ENCODE data around the gene ADCY9. TPM values are rescaled to one million over a fixed set of nuclear protein-coding genes. Genes with fewer than 3 reads are reported as not detected.
A peak's percentile ranks its signal among the peaks of the same experiment; 100 is the strongest.

The ADCY9 gene
- total RNA-seq, 1 experiment from 2014 or later, result 7.0 TPM

DNA sequence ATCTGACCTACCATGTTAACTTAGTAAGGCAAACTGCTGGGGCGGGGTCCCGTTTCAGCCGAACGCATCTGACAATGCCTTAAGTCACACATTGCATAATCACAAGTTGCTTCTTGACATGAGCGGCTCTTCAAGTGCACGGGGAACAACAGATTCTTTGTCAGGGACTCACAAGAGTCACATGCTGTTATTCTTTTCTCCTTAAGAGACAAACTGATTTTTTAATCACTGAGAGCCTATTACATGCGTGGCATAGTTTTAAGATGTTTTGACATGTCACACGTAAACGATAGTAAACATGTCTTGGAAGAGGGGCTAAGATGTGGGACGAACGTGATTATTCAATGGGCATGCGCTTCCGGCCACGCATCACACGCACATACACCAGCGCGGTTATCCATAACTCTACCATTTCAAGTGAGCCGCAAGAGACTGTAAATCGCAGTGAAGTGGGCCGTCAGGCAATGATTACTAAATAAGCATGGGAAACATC lies 63.4 kb downstream of the ADCY9 start:
- TF ChIP-seq CTCF (conservative IDR thresholded peaks at IDR 0.05; ENCODE audit: low read depth, low read length) (no peak), EZH2 (IDR thresholded peaks at IDR 0.05; ENCODE audit: borderline replicate concordance, low read depth, low read length, poor library complexity, severe bottlenecking) (no peak)
- no peaks in the 10 kb centered on the region for H3K27me3 ChIP-seq (replicated peaks; ENCODE audit: insufficient read depth, low read depth, low read length, poor library complexity)
- intact Hi-C loops (cut with micrococcal nuclease; ENCODE audit: unreplicated experiment), result no loop called here
- CTCF ChIA-PET, result no interaction called here
- H3K9me3 ChIP-seq (ENCODE audit: low read depth, low read length, poor library complexity, severe bottlenecking), result no peaks in the 10 kb centered on the region
- peak overlapping the region; percentile 27 for H3K4me3 ChIP-seq (ENCODE audit: low read depth, low read length, poor library complexity, severe bottlenecking)
- POLR2A ChIA-PET (ENCODE audit: low non-redundant PET), result no interaction called here
- no TSS peak for BruUV-seq (replicated peaks)
- no peaks in the 10 kb centered on the region for H3K36me3 ChIP-seq (ENCODE audit: insufficient read depth, low read length, poor library complexity, severe bottlenecking)
- peaks cover 26% of the 10 kb centered on the region for H3K4me1 ChIP-seq (ENCODE audit: insufficient read depth, low read length, poor library complexity, severe bottlenecking)
- peak overlapping the region; percentile 73 for H3K27ac ChIP-seq (ENCODE audit: low read depth, low read length, poor library complexity, severe bottlenecking)
- peak; percentile 47 for DNase-seq (ENCODE audit: low spot score)

- peak overlapping the region; percentile 73 for H3K27ac ChIP-seq (ENCODE audit: low read depth, low read length, poor library complexity, severe bottlenecking)
These were observed 64.1 kb downstream of the ADCY9 start for GRCh38 chr16:4052096-4052495.

GRCh38 chr16:4051591-4051990 lies 64.7 kb downstream of the ADCY9 start:
- no TSS peak for BruUV-seq (replicated peaks)
- Histone ChIP-seq H3K27ac (ENCODE audit: low read depth, low read length, poor library complexity, severe bottlenecking) (no peak overlapping the region), H3K4me3 (ENCODE audit: low read depth, low read length, poor library complexity, severe bottlenecking) (no peak overlapping the region), H3K27me3 (replicated peaks; ENCODE audit: insufficient read depth, low read depth, low read length, poor library complexity) (no peaks in the 10 kb centered on the region), H3K36me3 (ENCODE audit: insufficient read depth, low read length, poor library complexity, severe bottlenecking) (no peaks in the 10 kb centered on the region), H3K9me3 (ENCODE audit: low read depth, low read length, poor library complexity, severe bottlenecking) (no peaks in the 10 kb centered on the region), H3K4me1 (ENCODE audit: insufficient read depth, low read length, poor library complexity, severe bottlenecking) (peaks cover 26% of the 10 kb centered on the region)
- POLR2A ChIA-PET (ENCODE audit: low non-redundant PET), result no interaction called here
- DNase-seq (ENCODE audit: low spot score), result no peak
- TF ChIP-seq EZH2 (IDR thresholded peaks at IDR 0.05; ENCODE audit: borderline replicate concordance, low read depth, low read length, poor library complexity, severe bottlenecking) (no peak), CTCF (conservative IDR thresholded peaks at IDR 0.05; ENCODE audit: low read depth, low read length) (no peak)
- CTCF ChIA-PET, result no interaction called here
- intact Hi-C loops (cut with micrococcal nuclease; ENCODE audit: unreplicated experiment), result no loop called here

More at GRCh38 chr16:4052096-4052495, 64.1 kb downstream of the ADCY9 start:
- no peak for TF ChIP-seq CTCF (conservative IDR thresholded peaks at IDR 0.05; ENCODE audit: low read depth, low read length)
- no peak for TF ChIP-seq EZH2 (IDR thresholded peaks at IDR 0.05; ENCODE audit: borderline replicate concordance, low read depth, low read length, poor library complexity, severe bottlenecking)
- Histone ChIP-seq H3K36me3 (ENCODE audit: insufficient read depth, low read length, poor library complexity, severe bottlenecking) (no peaks in the 10 kb centered on the region), H3K9me3 (ENCODE audit: low read depth, low read length, poor library complexity, severe bottlenecking) (no peaks in the 10 kb centered on the region), H3K27me3 (replicated peaks; ENCODE audit: insufficient read depth, low read depth, low read length, poor library complexity) (no peaks in the 10 kb centered on the region), H3K4me1 (ENCODE audit: insufficient read depth, low read length, poor library complexity, severe bottlenecking) (peaks cover 26% of the 10 kb centered on the region), H3K4me3 (ENCODE audit: low read depth, low read length, poor library complexity, severe bottlenecking) (no peak overlapping the region)
- intact Hi-C loops (cut with micrococcal nuclease; ENCODE audit: unreplicated experiment), result no loop called here
- no TSS peak for BruUV-seq (replicated peaks)
- ChIA-PET POLR2A (ENCODE audit: low non-redundant PET) (no interaction called here), CTCF (no interaction called here)
- no peak for DNase-seq (ENCODE audit: low spot score)

All from A673 (cell line).